RWPE2 (cell line): ENCODE measurements around the gene VPS4A.
A peak's percentile ranks its signal among the peaks of the same experiment; 100 is the strongest.

ENCODE experiments used
- ATAC-seq: fragments of 200-7000 bp; cut with Tn5 transposase; 3 replicates; pipeline ENCODE4 v1.9.1; 2021; ENCODE audit warnings: low read depth
- DNase-seq: peaks from one replicate; pipeline ENCODE4 v3.0.0-alpha.2; 2020; ENCODE audit warnings: low spot score
- H3K27ac ChIP-seq: fragments of 450-650 bp; 2 replicates; pipeline ENCODE4 v1.5.1; 2017; ENCODE audit warnings: mild to moderate bottlenecking; ENCODE audit not compliant: poor library complexity, severe bottlenecking
- H3K27me3 ChIP-seq: fragments of 250-450 bp; sonication (Bioruptor Pico); 2 replicates; pipeline ENCODE4 v1.5.1; 2021; ENCODE audit warnings: mild to moderate bottlenecking, moderate library complexity; ENCODE audit not compliant: insufficient read depth, poor library complexity, severe bottlenecking
- H3K36me3 ChIP-seq: fragments of 250-450 bp; sonication (Bioruptor Pico); 2 replicates; pipeline ENCODE4 v1.5.1; 2020; ENCODE audit warnings: low read depth, mild to moderate bottlenecking, moderate library complexity
- H3K4me1 ChIP-seq: fragments of 250-450 bp; sonication (Bioruptor Pico); 2 replicates; pipeline ENCODE4 v1.5.1; 2021; ENCODE audit warnings: mild to moderate bottlenecking, moderate library complexity; ENCODE audit not compliant: insufficient read depth, poor library complexity, severe bottlenecking
- H3K4me3 ChIP-seq: fragments of 250-450 bp; sonication (Bioruptor Pico); 2 replicates; pipeline ENCODE4 v1.5.1; 2021; ENCODE audit warnings: mild to moderate bottlenecking, moderate library complexity; ENCODE audit not compliant: severe bottlenecking
- H3K9me3 ChIP-seq: fragments of 250-450 bp; sonication (Bioruptor Pico); 2 replicates; pipeline ENCODE4 v1.5.1; 2021; ENCODE audit warnings: mild to moderate bottlenecking, moderate library complexity; ENCODE audit not compliant: severe bottlenecking
- TF ChIP-seq, protein P1 (sequence below): fragments of 450-650 bp; IDR thresholded peaks from one replicate; pipeline ENCODE4 v1.5.1; 2017; ENCODE audit warnings: mild to moderate bottlenecking, moderate library complexity; ENCODE audit not compliant: poor library complexity, severe bottlenecking

VPS4A gene

GRCh38 chr16:69311533-69312387 lies 610 bp downstream of the VPS4A start:
- H3K4me3 ChIP-seq: peak overlapping the region; percentile 92
- DNase-seq (no peak), ATAC-seq (peak; percentile 57)
- H3K9me3 ChIP-seq: no peaks in the 10 kb centered on the region
- H3K27me3 ChIP-seq: no peaks in the 10 kb centered on the region
- no peaks in the 10 kb centered on the region for H3K4me1 ChIP-seq
- TF ChIP-seq, protein P1, sequence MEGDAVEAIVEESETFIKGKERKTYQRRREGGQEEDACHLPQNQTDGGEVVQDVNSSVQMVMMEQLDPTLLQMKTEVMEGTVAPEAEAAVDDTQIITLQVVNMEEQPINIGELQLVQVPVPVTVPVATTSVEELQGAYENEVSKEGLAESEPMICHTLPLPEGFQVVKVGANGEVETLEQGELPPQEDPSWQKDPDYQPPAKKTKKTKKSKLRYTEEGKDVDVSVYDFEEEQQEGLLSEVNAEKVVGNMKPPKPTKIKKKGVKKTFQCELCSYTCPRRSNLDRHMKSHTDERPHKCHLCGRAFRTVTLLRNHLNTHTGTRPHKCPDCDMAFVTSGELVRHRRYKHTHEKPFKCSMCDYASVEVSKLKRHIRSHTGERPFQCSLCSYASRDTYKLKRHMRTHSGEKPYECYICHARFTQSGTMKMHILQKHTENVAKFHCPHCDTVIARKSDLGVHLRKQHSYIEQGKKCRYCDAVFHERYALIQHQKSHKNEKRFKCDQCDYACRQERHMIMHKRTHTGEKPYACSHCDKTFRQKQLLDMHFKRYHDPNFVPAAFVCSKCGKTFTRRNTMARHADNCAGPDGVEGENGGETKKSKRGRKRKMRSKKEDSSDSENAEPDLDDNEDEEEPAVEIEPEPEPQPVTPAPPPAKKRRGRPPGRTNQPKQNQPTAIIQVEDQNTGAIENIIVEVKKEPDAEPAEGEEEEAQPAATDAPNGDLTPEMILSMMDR: peak; percentile 24
- peak overlapping the region; percentile 64 for H3K27ac ChIP-seq
- peaks cover 40% of the 10 kb centered on the region for H3K36me3 ChIP-seq

GRCh38 chr16:69313469-69313868 lies 2.3 kb downstream of the VPS4A start:
- no peak overlapping the region for H3K4me3 ChIP-seq
- no peak overlapping the region for H3K27ac ChIP-seq
- no peaks in the 10 kb centered on the region for H3K27me3 ChIP-seq
- peaks cover 53% of the 10 kb centered on the region for H3K36me3 ChIP-seq
- DNase-seq (no peak), ATAC-seq (no peak)
- TF ChIP-seq, protein P1: no peak
- H3K4me1 ChIP-seq: no peaks in the 10 kb centered on the region
- H3K9me3 ChIP-seq: no peaks in the 10 kb centered on the region

GRCh38 chr16:69314534-69314933 lies 3.4 kb downstream of the VPS4A start:
- H3K27ac ChIP-seq: no peak overlapping the region
- TF ChIP-seq, protein P1: no peak
- H3K36me3 ChIP-seq: peaks cover 64% of the 10 kb centered on the region
- no peak overlapping the region for H3K4me3 ChIP-seq
- DNase-seq: no peak
- H3K9me3 ChIP-seq: no peaks in the 10 kb centered on the region
- H3K4me1 ChIP-seq: no peaks in the 10 kb centered on the region
- no peak for ATAC-seq
- no peaks in the 10 kb centered on the region for H3K27me3 ChIP-seq

GRCh38 chr16:69315486-69316311 lies 4.5 kb downstream of the VPS4A start:
- Histone ChIP-seq H3K27ac (no peak overlapping the region), H3K4me1 (no peaks in the 10 kb centered on the region), H3K27me3 (no peaks in the 10 kb centered on the region), H3K9me3 (no peaks in the 10 kb centered on the region), H3K36me3 (peaks cover 76% of the 10 kb centered on the region), H3K4me3 (no peak overlapping the region)
- TF ChIP-seq, protein P1: no peak
- ATAC-seq (no peak), DNase-seq (no peak)
